Activated CD8-positive, alpha-beta memory T cell treated with anti-CD3 and anti-CD28 coated beads for 48 hours (primary cell): ENCODE data around the gene RHBDD3.

Experiments
- DNase-seq, 3 experiments: peaks; one replicate each; pipeline ENCODE4 v3.0.0-alpha.2; 2020; ENCODE audit warnings: low read depth in 2 of 3, low spot score in 2 of 3

RHBDD3 gene

GRCh38 chr22:29306175-29306834 lies 38.5 kb upstream of the RHBDD3 start, which contains the start of gene GAS2L1:
Gene GAS2L1, plus strand, starts transcription at chr22:29306650. Its CDS starts 1,456 bp downstream, at chr22:29308106.
- DNase-seq, result no peak

GRCh38 chr22:29305836-29306174 lies 38.0 kb upstream of the RHBDD3 start:
- DNase-seq, result no peak

- no peak for DNase-seq
Observed at GRCh38 chr22:29302681-29303465, 35.1 kb upstream of the RHBDD3 start.

GRCh38 chr22:29302402-29302680 lies 34.6 kb upstream of the RHBDD3 start:
- no peak for DNase-seq

GRCh38 chr22:29301716-29302401 lies 34.1 kb upstream of the RHBDD3 start:
- DNase-seq, result no peak

- no peak for DNase-seq
Observed at GRCh38 chr22:29300807-29301601, 33.2 kb upstream of the RHBDD3 start.

GRCh38 chr22:29300467-29300806 lies 32.7 kb upstream of the RHBDD3 start:
- no peak for DNase-seq

- no peak for DNase-seq
Observed at GRCh38 chr22:29299136-29299900, 31.5 kb upstream of the RHBDD3 start.

GRCh38 chr22:29298641-29299040 lies 30.9 kb upstream of the RHBDD3 start:
- no peak for DNase-seq

- no peak for DNase-seq
Observed at GRCh38 chr22:29292379-29292778, 24.6 kb upstream of the RHBDD3 start.

- DNase-seq, result no peak
Observed at GRCh38 chr22:29291215-29291614, 23.4 kb upstream of the RHBDD3 start.

GRCh38 chr22:29290061-29290460 lies 22.3 kb upstream of the RHBDD3 start:
- DNase-seq, result no peak

GRCh38 chr22:29288837-29289236 lies 21.1 kb upstream of the RHBDD3 start:
- DNase-seq, result no peak

GRCh38 chr22:29284196-29284595 lies 16.4 kb upstream of the RHBDD3 start:
- no peak for DNase-seq

GRCh38 chr22:29277927-29278326 lies 10.1 kb upstream of the RHBDD3 start:
- no peak for DNase-seq

- DNase-seq, result no peak
Observed at GRCh38 chr22:29275819-29276565, 8.2 kb upstream of the RHBDD3 start.

- DNase-seq, result no peak
Observed at GRCh38 chr22:29275167-29275566, 7.4 kb upstream of the RHBDD3 start.

- no peak for DNase-seq
Observed at GRCh38 chr22:29272624-29273023, 4.8 kb upstream of the RHBDD3 start.

- DNase-seq, result no peak
Observed at GRCh38 chr22:29270475-29271271, 2.9 kb upstream of the RHBDD3 start.
